Breast epithelium (tissue), 3 donors: ENCODE measurements around the gene WFDC12.

Source experiments
- CTCF ChIP-seq, 3 donors: fragments of 450-650 bp; IDR thresholded peaks; one replicate each; pipeline ENCODE4 v1.5.1; 2016 to 2017; ENCODE audit warnings: antibody characterized with exemption in 3 of 3, mild to moderate bottlenecking in 3 of 3, moderate library complexity in 3 of 3
- POLR2A ChIP-seq: fragments of 450-650 bp; IDR thresholded peaks from one replicate; pipeline ENCODE4 v1.6.1; 2016; ENCODE audit warnings: antibody characterized with exemption, mild to moderate bottlenecking, moderate library complexity
- POLR2AphosphoS5 ChIP-seq, 3 donors: sonication (generic); formaldehyde crosslinking; IDR thresholded peaks; one replicate each; pipeline ENCODE4 v1.6.1; 2017; ENCODE audit warnings: antibody characterized with exemption in 3 of 3

DNA sequence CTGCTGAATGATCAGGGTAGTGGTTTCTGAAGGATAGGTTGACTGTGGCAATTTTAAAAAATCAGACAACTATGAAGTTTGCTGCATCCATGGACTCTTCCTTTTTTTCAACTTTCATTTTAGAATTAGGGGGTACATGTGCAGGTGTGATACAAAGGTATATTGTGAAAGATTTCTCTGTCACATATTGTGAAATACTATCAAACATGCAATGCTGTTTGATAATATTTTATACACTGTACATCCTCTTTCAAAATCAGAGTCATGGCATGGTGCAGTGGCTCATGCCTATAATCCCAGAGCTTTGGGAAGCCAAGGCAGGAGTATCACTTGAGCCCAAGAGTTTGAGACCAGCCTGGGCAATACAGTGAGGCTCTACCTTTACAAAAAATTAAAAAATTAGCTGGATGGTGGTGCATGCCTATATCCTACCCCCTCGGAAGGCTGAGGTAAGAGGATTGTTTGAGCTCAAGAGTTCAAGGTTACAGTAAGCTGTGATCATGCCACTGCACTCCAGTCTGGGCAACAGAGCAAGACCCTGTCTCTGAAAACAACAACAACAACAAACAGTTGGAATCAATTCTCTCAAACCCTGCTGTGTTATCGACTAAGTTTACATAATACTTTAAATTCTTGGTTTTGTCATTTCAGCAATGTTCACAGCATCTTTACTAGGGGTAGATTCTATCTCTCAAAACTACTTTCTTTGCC, 4.6 kb downstream of the WFDC12 start:
- no peak for TF ChIP-seq CTCF (IDR thresholded peaks at IDR 0.05)
- no peak for TF ChIP-seq POLR2A
- TF ChIP-seq POLR2AphosphoS5 (IDR thresholded peaks at IDR 0.05): no peak
